Femur (tissue), 1 donor: Measurements from ENCODE around the gene SH3GLB2.
A peak's percentile ranks its signal among the peaks of the same experiment; 100 is the strongest.
"Not testable (repeated sequence)": the region's sequence is repeated elsewhere in the genome, so short reads cannot be mapped to it uniquely, and the experiment has no call there.

ENCODE experiments used
- DNase-seq: peaks from one replicate; pipeline ENCODE4 v3.0.0-alpha.2; 2017

Gene SH3GLB2

GRCh38 chr9:129014124-129014523, 14.0 kb downstream of the SH3GLB2 start:
- no peak for DNase-seq

- no peak for DNase-seq
These were observed 14.5 kb downstream of the SH3GLB2 start for GRCh38 chr9:129013674-129014073.

GRCh38 chr9:129012893-129013448, 15.2 kb downstream of the SH3GLB2 start:
- no peak for DNase-seq

GRCh38 chr9:129012343-129012742, 15.8 kb downstream of the SH3GLB2 start:
- DNase-seq = no peak

GRCh38 chr9:129011761-129012181, 16.4 kb downstream of the SH3GLB2 start:
- DNase-seq = no peak

- no peak for DNase-seq
These were observed 17.0 kb downstream of the SH3GLB2 start for GRCh38 chr9:129011170-129011569.

GRCh38 chr9:129010267-129010975, 17.7 kb downstream of the SH3GLB2 start:
- no peak for DNase-seq

- no peak for DNase-seq
These were observed 18.5 kb downstream of the SH3GLB2 start for GRCh38 chr9:129009584-129010141.

GRCh38 chr9:129008986-129009583, 19.0 kb downstream of the SH3GLB2 start:
- no peak for DNase-seq

GRCh38 chr9:129008469-129008965, 19.6 kb downstream of the SH3GLB2 start:
- DNase-seq = no peak

GRCh38 chr9:129007766-129008468, 20.2 kb downstream of the SH3GLB2 start:
- DNase-seq = no peak

GRCh38 chr9:129007035-129007765, 20.9 kb downstream of the SH3GLB2 start:
- peak; percentile 62 for DNase-seq

GRCh38 chr9:129006328-129007034, 21.6 kb downstream of the SH3GLB2 start:
- DNase-seq = peak; percentile 75

- no peak for DNase-seq
These were observed 22.7 kb downstream of the SH3GLB2 start for GRCh38 chr9:129005336-129005997.

GRCh38 chr9:129004173-129004572, 24.0 kb downstream of the SH3GLB2 start:
- DNase-seq = not testable (repeated sequence)

GRCh38 chr9:129002992-129003391, 25.1 kb downstream of the SH3GLB2 start:
- no peak for DNase-seq

- DNase-seq = no peak
These were observed 26.4 kb downstream of the SH3GLB2 start for GRCh38 chr9:129001504-129002325.

GRCh38 chr9:128999581-129000206, 28.4 kb downstream of the SH3GLB2 start:
- no peak for DNase-seq

GRCh38 chr9:128998462-128998861, 29.7 kb downstream of the SH3GLB2 start:
- no peak for DNase-seq

- DNase-seq = no peak
These were observed 32.3 kb downstream of the SH3GLB2 start for GRCh38 chr9:128995791-128996190.
